Liver (tissue), 9 donors: ENCODE results near the gene TSHZ3. TPM values are rescaled to one million over a fixed set of nuclear protein-coding genes. Genes with fewer than 3 reads are reported as not detected.

Experiments used
- DNase-seq: peaks from one replicate; pipeline ENCODE4 v3.0.0-alpha.2; 2017; ENCODE audit warnings: low spot score
- H3K27ac ChIP-seq, 2 donors: one replicate each; pipeline ENCODE4 v1.7.0; 2013; ENCODE audit warnings: inconsistent platforms in 2 of 2, low read length in 2 of 2, control low read depth in 1 of 2, low read depth in 1 of 2, mild to moderate bottlenecking in 1 of 2
- H3K27me3 ChIP-seq, 4 donors: one replicate each; pipeline versions ENCODE4 v1.6.1 to v1.7.0; 2013; ENCODE audit warnings: low read length in 3 of 4, inconsistent platforms in 1 of 4, mild to moderate bottlenecking in 1 of 4, moderate library complexity in 1 of 4; ENCODE audit not compliant: control insufficient read depth in 4 of 4, insufficient read depth in 4 of 4
- H3K36me3 ChIP-seq, 4 donors: one replicate each; pipeline versions ENCODE4 v1.6.1 to v1.7.0; 2013; ENCODE audit warnings: low read length in 3 of 4, mild to moderate bottlenecking in 3 of 4, low read depth in 1 of 4, moderate library complexity in 1 of 4; ENCODE audit not compliant: control insufficient read depth in 4 of 4, insufficient read depth in 3 of 4
- H3K4me1 ChIP-seq, 4 donors: one replicate each; pipeline versions ENCODE4 v1.6.1 to v1.7.0; 2013; ENCODE audit warnings: low read length in 3 of 4, mild to moderate bottlenecking in 3 of 4, moderate library complexity in 1 of 4; ENCODE audit not compliant: control insufficient read depth in 4 of 4, insufficient read depth in 4 of 4
- H3K4me3 ChIP-seq, 3 donors: one replicate each; pipeline versions ENCODE4 v1.6.1 to v1.7.0; 2013; ENCODE audit warnings: low read length in 3 of 3, control low read depth in 1 of 3, low read depth in 1 of 3, mild to moderate bottlenecking in 1 of 3
- H3K9ac ChIP-seq, 2 donors: one replicate each; pipeline ENCODE4 v1.7.0; 2013; ENCODE audit warnings: low read length in 2 of 2, mild to moderate bottlenecking in 2 of 2, moderate library complexity in 2 of 2, control low read depth in 1 of 2, low read depth in 1 of 2
- H3K9me3 ChIP-seq, 4 donors: one replicate each; pipeline versions ENCODE4 v1.6.1 to v1.7.0; 2013; ENCODE audit warnings: low read length in 3 of 4; ENCODE audit not compliant: control insufficient read depth in 4 of 4
- EGR1 ChIP-seq, 2 donors: IDR thresholded peaks; 2 replicates each; pipeline ENCODE4 v1.6.1; 2016 to 2018; ENCODE audit warnings: antibody characterized with exemption in 2 of 2, low read depth in 2 of 2
- FOXA1 ChIP-seq: IDR thresholded peaks from 2 replicates; pipeline ENCODE4 v1.6.1; 2016; ENCODE audit warnings: antibody characterized with exemption
- FOXA2 ChIP-seq: IDR thresholded peaks from 2 replicates; pipeline ENCODE4 v1.6.1; 2016; ENCODE audit warnings: antibody characterized with exemption
- GABPA ChIP-seq, 2 donors: IDR thresholded peaks in 1 of 2; conservative IDR thresholded peaks in 1 of 2; 2 replicates each; pipeline ENCODE4 v1.6.1; 2016; ENCODE audit warnings: antibody characterized with exemption in 2 of 2, mild to moderate bottlenecking in 1 of 2, moderate library complexity in 1 of 2
- HNF4A ChIP-seq, 2 donors: conservative IDR thresholded peaks; 2 replicates each; pipeline ENCODE4 v1.6.1; 2016; ENCODE audit warnings: antibody characterized with exemption in 2 of 2, mild to moderate bottlenecking in 2 of 2
- HNF4G ChIP-seq: IDR thresholded peaks from 2 replicates; pipeline ENCODE4 v1.6.1; 2016; ENCODE audit warnings: antibody characterized with exemption
- JUND ChIP-seq, 2 donors: IDR thresholded peaks; 2 replicates each; pipeline ENCODE4 v1.6.1; 2016; ENCODE audit warnings: antibody characterized with exemption in 2 of 2
- MAX ChIP-seq: IDR thresholded peaks from 2 replicates; pipeline ENCODE4 v1.6.1; 2016; ENCODE audit warnings: antibody characterized with exemption
- NR2F2 ChIP-seq: IDR thresholded peaks from 2 replicates; pipeline ENCODE4 v1.6.1; 2016; ENCODE audit warnings: antibody characterized with exemption
- RXRA ChIP-seq, 2 donors: IDR thresholded peaks; 2 replicates each; pipeline ENCODE4 v1.6.1; 2017 to 2018; ENCODE audit warnings: antibody characterized with exemption in 2 of 2, mild to moderate bottlenecking in 1 of 2
- SP1 ChIP-seq: IDR thresholded peaks from 2 replicates; pipeline ENCODE4 v1.6.1; 2018; ENCODE audit warnings: antibody characterized with exemption, mild to moderate bottlenecking
- ZBTB33 ChIP-seq: IDR thresholded peaks from 2 replicates; pipeline ENCODE4 v1.6.1; 2016; ENCODE audit warnings: antibody characterized with exemption
- whole genome bisulfite sequencing: extraction: QIAGEN DNeasy Blood & Tissue Kit; methylation state at CpG from one replicate; pipeline ENCODE4 v1.1.7; 2013; 5-methylcytosine and 5-hydroxymethylcytosine counted together
- polyA plus RNA-seq, 2 donors: library from polyadenylated mRNA; stranded (reverse) in 1 of 2; unstranded in 1 of 2; fragments of 200-250 nt in 1 of 2; fragments of >200 nt in 1 of 2; fragmentation: Nextera tagmentation in 1 of 2; extraction: Ambion mirVana in 1 of 2; gene quantifications; one replicate each; pipeline versions ENCODE4 v1.2.1 to v1.2.3, GENCODE V29; 2013 to 2015
- total RNA-seq, 2 donors: library from RNA; depleted of rRNA; stranded (reverse); fragments of >200 nt; gene quantifications; one replicate each; pipeline ENCODE4 v1.2.3, GENCODE V29; 2014
- TF ChIP-seq, protein P1 (sequence below): IDR thresholded peaks from 2 replicates; pipeline ENCODE4 v1.6.1; 2016; ENCODE audit warnings: antibody characterized with exemption, mild to moderate bottlenecking
- TF ChIP-seq, protein P2 (sequence below): IDR thresholded peaks from 2 replicates; pipeline ENCODE4 v1.6.1; 2016; ENCODE audit warnings: antibody characterized with exemption
- donor health status: healthy.
- donor health status: healthy.
- donor health status: healthy.
- donor health status: healthy.
- donor health status: healthy.

Gene TSHZ3
- total and polyA plus RNA-seq, 4 donors = 0.42 to 3.3 (median 0.68) TPM

DNA sequence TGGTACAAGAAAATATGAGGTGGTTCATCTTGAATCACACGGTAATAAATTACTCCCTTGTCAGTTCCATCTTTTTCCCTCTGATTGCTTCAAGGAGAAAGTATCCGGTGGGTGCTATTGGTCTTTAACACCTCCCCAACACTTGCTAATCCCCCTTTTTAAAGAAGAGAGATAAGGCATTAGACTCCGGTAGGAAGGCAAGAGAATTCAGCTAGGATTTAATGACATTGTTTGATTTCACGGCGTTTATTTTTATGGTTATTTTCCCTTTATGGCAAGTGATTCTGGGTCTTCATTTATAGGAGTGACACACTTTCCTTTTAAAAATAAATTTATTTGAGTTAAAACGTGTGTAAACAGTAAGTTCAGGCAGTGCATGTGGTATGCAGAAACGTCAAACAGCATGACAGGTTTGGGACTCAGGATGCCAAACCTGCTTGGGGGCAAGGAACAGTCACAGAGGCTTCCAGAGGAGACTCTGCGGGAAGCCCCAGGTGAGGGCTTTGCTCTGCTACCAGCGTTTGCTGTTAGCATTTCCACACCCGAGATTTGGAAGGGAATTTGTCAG, 36.5 kb downstream of the TSHZ3 start (continued):
- TF ChIP-seq, protein P1, sequence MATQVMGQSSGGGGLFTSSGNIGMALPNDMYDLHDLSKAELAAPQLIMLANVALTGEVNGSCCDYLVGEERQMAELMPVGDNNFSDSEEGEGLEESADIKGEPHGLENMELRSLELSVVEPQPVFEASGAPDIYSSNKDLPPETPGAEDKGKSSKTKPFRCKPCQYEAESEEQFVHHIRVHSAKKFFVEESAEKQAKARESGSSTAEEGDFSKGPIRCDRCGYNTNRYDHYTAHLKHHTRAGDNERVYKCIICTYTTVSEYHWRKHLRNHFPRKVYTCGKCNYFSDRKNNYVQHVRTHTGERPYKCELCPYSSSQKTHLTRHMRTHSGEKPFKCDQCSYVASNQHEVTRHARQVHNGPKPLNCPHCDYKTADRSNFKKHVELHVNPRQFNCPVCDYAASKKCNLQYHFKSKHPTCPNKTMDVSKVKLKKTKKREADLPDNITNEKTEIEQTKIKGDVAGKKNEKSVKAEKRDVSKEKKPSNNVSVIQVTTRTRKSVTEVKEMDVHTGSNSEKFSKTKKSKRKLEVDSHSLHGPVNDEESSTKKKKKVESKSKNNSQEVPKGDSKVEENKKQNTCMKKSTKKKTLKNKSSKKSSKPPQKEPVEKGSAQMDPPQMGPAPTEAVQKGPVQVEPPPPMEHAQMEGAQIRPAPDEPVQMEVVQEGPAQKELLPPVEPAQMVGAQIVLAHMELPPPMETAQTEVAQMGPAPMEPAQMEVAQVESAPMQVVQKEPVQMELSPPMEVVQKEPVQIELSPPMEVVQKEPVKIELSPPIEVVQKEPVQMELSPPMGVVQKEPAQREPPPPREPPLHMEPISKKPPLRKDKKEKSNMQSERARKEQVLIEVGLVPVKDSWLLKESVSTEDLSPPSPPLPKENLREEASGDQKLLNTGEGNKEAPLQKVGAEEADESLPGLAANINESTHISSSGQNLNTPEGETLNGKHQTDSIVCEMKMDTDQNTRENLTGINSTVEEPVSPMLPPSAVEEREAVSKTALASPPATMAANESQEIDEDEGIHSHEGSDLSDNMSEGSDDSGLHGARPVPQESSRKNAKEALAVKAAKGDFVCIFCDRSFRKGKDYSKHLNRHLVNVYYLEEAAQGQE = no peak
- TF ChIP-seq EGR1 (IDR thresholded peaks at IDR 0.05; ENCODE audit: low read depth in 2 of 2) = no peak
- no peak for TF ChIP-seq JUND (IDR thresholded peaks at IDR 0.05)
- TF ChIP-seq GABPA (IDR thresholded peaks at IDR 0.05 in 1 of 2, conservative IDR thresholded peaks at IDR 0.05 in 1 of 2) = no peak
- no peak for TF ChIP-seq HNF4G
- TF ChIP-seq SP1 = no peak
- no peak for TF ChIP-seq MAX
- TF ChIP-seq RXRA (IDR thresholded peaks at IDR 0.05) = no peak
- TF ChIP-seq, protein P2, sequence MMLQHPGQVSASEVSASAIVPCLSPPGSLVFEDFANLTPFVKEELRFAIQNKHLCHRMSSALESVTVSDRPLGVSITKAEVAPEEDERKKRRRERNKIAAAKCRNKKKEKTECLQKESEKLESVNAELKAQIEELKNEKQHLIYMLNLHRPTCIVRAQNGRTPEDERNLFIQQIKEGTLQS = no peak
- no peak for TF ChIP-seq HNF4A (conservative IDR thresholded peaks at IDR 0.05)

- H3K9me3 ChIP-seq = no peaks in the 10 kb centered on the region
- WGBS = 74% methylated on average over 7 of the region's 7 CpGs
- H3K27me3 ChIP-seq = peaks cover 0 to 5% (median 0%) of the 10 kb centered on the region in 4 donors
- no peak for DNase-seq
- H3K4me3 ChIP-seq = no peak overlapping the region
- peaks cover 0 to under 1% (median 0%) of the 10 kb centered on the region in 4 donors for H3K4me1 ChIP-seq
- no peak overlapping the region for H3K27ac ChIP-seq
- no peak overlapping the region for H3K9ac ChIP-seq
- TF ChIP-seq JUND (IDR thresholded peaks at IDR 0.05) = peak in 1 of 2 donors; percentile 14
- no peak for TF ChIP-seq MAX
- no peak for TF ChIP-seq RXRA (IDR thresholded peaks at IDR 0.05)
- no peaks in the 10 kb centered on the region for H3K36me3 ChIP-seq
Measured at GRCh38 chr19:31312009-31312676, 37.1 kb downstream of the TSHZ3 start.

GRCh38 chr19:31310432-31311133, 38.7 kb downstream of the TSHZ3 start:
- DNase-seq = no peak
- Histone ChIP-seq H3K4me3 (no peak overlapping the region), H3K4me1 (no peaks in the 10 kb centered on the region), H3K9ac (no peak overlapping the region), H3K36me3 (no peaks in the 10 kb centered on the region), H3K9me3 (no peaks in the 10 kb centered on the region), H3K27ac (no peak overlapping the region), H3K27me3 (peaks cover 0 to 5% (median 0%) of the 10 kb centered on the region in 4 donors)
- 72% methylated on average over 4 of the region's 4 CpGs for WGBS
- TF ChIP-seq ZBTB33 (no peak), JUND (IDR thresholded peaks at IDR 0.05) (no peak), HNF4G (no peak), FOXA2 (no peak), FOXA1 (no peak), MAX (no peak), NR2F2 (no peak), EGR1 (IDR thresholded peaks at IDR 0.05; ENCODE audit: low read depth in 2 of 2) (no peak), RXRA (IDR thresholded peaks at IDR 0.05) (no peak)
- TF ChIP-seq, protein P1 = no peak
